K562 (cell line): ENCODE measurements around the gene POGZ. TPM values are rescaled to one million over a fixed set of nuclear protein-coding genes. Genes with fewer than 3 reads are reported as not detected.
A peak's percentile ranks its signal among the peaks of the same experiment; 100 is the strongest.

ENCODE experiments used
- ATAC-seq: fragments of 200-7000 bp; cut with Tn5 transposase; 3 replicates; pipeline ENCODE4 v1.9.1; 2020; ENCODE audit warnings: moderate library complexity
- BruUV-seq: library from RNA; stranded (reverse); fragments of 400-500 nt; replicated peaks from 2 replicates; lab custom pipeline; 2021; lab: Mats Ljungman, UMichigan
- CTCF ChIA-PET: fragments of 300-600 bp; formaldehyde crosslinking; extraction: SDS; loops from one replicate; lab custom pipeline; 2021; ENCODE audit warnings: low intra/inter-chr PET ratio; lab: Yijun Ruan, JAX
- POLR2A ChIA-PET: fragments of 300-600, 350-650 bp; sonication (Branson Sonifier 250); formaldehyde crosslinking; extraction: SDS; loops from one replicate; lab custom pipeline; 2021; ENCODE audit warnings: antibody characterized with exemption, inconsistent platforms; lab: Yijun Ruan, JAX
- DNase-seq, 4 experiments: peaks; one replicate each; pipeline versions ENCODE4 v3.0.0 to v3.0.0-alpha.2; 2011 to 2018; ENCODE audit warnings: low spot score in 3 of 4, mixed read lengths in 3 of 4; ENCODE audit errors: extremely low read depth in 1 of 4
- FAIRE-seq: peaks from 2 replicates; lab custom pipeline; 2011; peaks lifted over from hg19 to GRCh38; lab: Jason Lieb, UNC
- H2AFZ ChIP-seq: 2 replicates; pipeline ENCODE4 v1.6.0; 2011; ENCODE audit warnings: low read depth, low read length, control low read depth, inconsistent platforms
- H3K27ac ChIP-seq: fragments of 200-600 bp; 3 replicates; pipeline ENCODE4 v1.8.0; 2011; ENCODE audit warnings: low read depth, mild to moderate bottlenecking, control low read depth, inconsistent platforms, low read length, moderate library complexity, mixed read lengths; ENCODE audit errors: extremely low read depth
- H3K27me3 ChIP-seq, 2 experiments: fragments of 300-600 bp in 1 of 2; 2 replicates in 1 of 2; 3 replicates in 1 of 2; pipeline versions ENCODE4 v1.6.0 to v1.8.0; 2011; ENCODE audit warnings: inconsistent platforms in 2 of 2, low read length in 2 of 2, mild to moderate bottlenecking in 1 of 2, mixed read lengths in 1 of 2, moderate library complexity in 1 of 2; ENCODE audit not compliant: control insufficient read depth in 2 of 2, insufficient read depth in 2 of 2
- H3K36me3 ChIP-seq: fragments of 300-600 bp; 3 replicates; pipeline ENCODE4 v1.8.0; 2011; ENCODE audit warnings: mild to moderate bottlenecking, low read length, inconsistent platforms; ENCODE audit not compliant: control insufficient read depth, insufficient read depth
- H3K4me1 ChIP-seq, 2 experiments: fragments of 200-600 bp in 1 of 2; replicated peaks in 1 of 2; 2 replicates in 1 of 2; 3 replicates in 1 of 2; pipeline versions ENCODE4 v1.5.1 to v1.8.0; 2011; ENCODE audit warnings: inconsistent platforms in 2 of 2, low read length in 2 of 2, mild to moderate bottlenecking in 1 of 2, mixed read lengths in 1 of 2, moderate library complexity in 1 of 2; ENCODE audit not compliant: control insufficient read depth in 2 of 2, insufficient read depth in 2 of 2
- H3K4me2 ChIP-seq: 2 replicates; pipeline ENCODE4 v1.6.1; 2011; ENCODE audit warnings: low read length, control low read depth, inconsistent platforms, mixed read lengths; ENCODE audit not compliant: insufficient read depth
- H3K4me3 ChIP-seq: fragments of 200-600 bp; sonication (generic), shearing (Covaris generic); 2 replicates; pipeline ENCODE4 v1.5.1; 2016; ENCODE audit warnings: control low read depth, inconsistent platforms
- H3K79me2 ChIP-seq: fragments of 200-600 bp; 3 replicates; pipeline ENCODE4 v1.8.0; 2011; ENCODE audit warnings: low read length, inconsistent platforms; ENCODE audit not compliant: control insufficient read depth, insufficient read depth
- H3K9ac ChIP-seq, 2 experiments: 2 replicates each; pipeline versions ENCODE4 v1.6.0 to v1.6.1; 2011; ENCODE audit warnings: low read depth in 2 of 2, low read length in 2 of 2, control low read depth in 1 of 2, inconsistent platforms in 1 of 2, mild to moderate bottlenecking in 1 of 2, mixed read lengths in 1 of 2; ENCODE audit not compliant: insufficient read depth in 1 of 2
- H3K9me1 ChIP-seq: one replicate; pipeline ENCODE4 v1.6.0; 2011; ENCODE audit warnings: inconsistent platforms, mild to moderate bottlenecking, low read length, moderate library complexity; ENCODE audit not compliant: control insufficient read depth, insufficient read depth
- H3K9me3 ChIP-seq: replicated peaks from 2 replicates; pipeline ENCODE4 v1.5.1; 2011; ENCODE audit warnings: low read depth, low read length, inconsistent platforms; ENCODE audit not compliant: control insufficient read depth, insufficient read depth
- H4K20me1 ChIP-seq: replicated peaks from 2 replicates; pipeline ENCODE4 v1.6.1; 2011; ENCODE audit warnings: low read length, inconsistent platforms, mixed read lengths; ENCODE audit not compliant: control insufficient read depth, insufficient read depth
- ARID2 ChIP-seq: fragments of 450-650 bp; IDR thresholded peaks from 2 replicates; pipeline ENCODE4 v1.6.1; 2017; ENCODE audit warnings: antibody characterized with exemption, mild to moderate bottlenecking
- C11orf30 ChIP-seq: fragments of 450-650 bp; IDR thresholded peaks from 2 replicates; pipeline ENCODE4 v1.6.1; 2016; ENCODE audit warnings: low read depth, mild to moderate bottlenecking
- CC2D1A ChIP-seq: fragments of 450-650 bp; IDR thresholded peaks from 2 replicates; pipeline ENCODE4 v1.6.1; 2017; ENCODE audit warnings: mild to moderate bottlenecking
- CTCF ChIP-seq, 3 experiments: IDR thresholded peaks in 2 of 3; conservative IDR thresholded peaks in 1 of 3; 2 replicates each; pipeline ENCODE4 v1.5.1; 2011 to 2012; ENCODE audit warnings: low read length in 3 of 3, mild to moderate bottlenecking in 3 of 3, control low read depth in 2 of 3, improper control_type of control experiment in 1 of 3, inconsistent platforms in 1 of 3, low read depth in 1 of 3, mixed read lengths in 1 of 3, moderate library complexity in 1 of 3; ENCODE audit not compliant: insufficient read depth in 2 of 3
- ETV1 ChIP-seq: fragments of 450-650 bp; conservative IDR thresholded peaks from 2 replicates; pipeline ENCODE4 v1.6.1; 2016; ENCODE audit warnings: missing genetic modification characterization, control low read depth, low read depth, missing compliant biosample characterization
- FOS ChIP-seq: IDR thresholded peaks from 3 replicates; pipeline ENCODE4 v1.6.1; 2011; ENCODE audit not compliant: insufficient read length; ENCODE audit errors: extremely low read depth
- FOSL1 ChIP-seq: fragments of 200-800 bp; sonication (Bioruptor generic); conservative IDR thresholded peaks from 2 replicates; pipeline ENCODE4 v1.6.1; 2016; ENCODE audit warnings: missing genetic modification characterization, missing compliant biosample characterization
- JUND ChIP-seq, 2 experiments: IDR thresholded peaks; 2 replicates in 1 of 2; 3 replicates in 1 of 2; pipeline ENCODE4 v1.6.1; 2011; ENCODE audit warnings: borderline replicate concordance in 2 of 2, low read depth in 2 of 2, low read length in 2 of 2, improper control_type of control experiment in 1 of 2, missing biosample characterization in 1 of 2, missing genetic modification characterization in 1 of 2, missing genetic modification reagents in 1 of 2
- MAFG ChIP-seq: fragments of 450-650 bp; conservative IDR thresholded peaks from 2 replicates; pipeline ENCODE4 v1.6.1; 2016; ENCODE audit warnings: missing genetic modification characterization, missing compliant biosample characterization
- NFE2 ChIP-seq: IDR thresholded peaks from 2 replicates; pipeline ENCODE4 v1.6.1; 2014; ENCODE audit warnings: antibody characterized with exemption, low read depth
- RAD21 ChIP-seq, 2 experiments: fragments of 250-450 bp in 1 of 2; fragments of 450-650 bp in 1 of 2; sonication (Bioruptor Pico) in 1 of 2; formaldehyde crosslinking in 1 of 2; IDR thresholded peaks in 1 of 2; conservative IDR thresholded peaks in 1 of 2; 2 replicates each; pipeline versions ENCODE4 v1.4.0 to v1.8.0; 2020 to 2022; ENCODE audit warnings: mild to moderate bottlenecking in 2 of 2, moderate library complexity in 1 of 2
- SMC3 ChIP-seq: conservative IDR thresholded peaks from 2 replicates; pipeline ENCODE4 v1.6.1; 2011; ENCODE audit warnings: low read depth, low read length, improper control_type of control experiment; ENCODE audit not compliant: insufficient read depth
- TCF7 ChIP-seq: sonication (generic); IDR thresholded peaks from 2 replicates; pipeline ENCODE4 v1.6.1; 2016; ENCODE audit warnings: antibody characterized with exemption, borderline replicate concordance
- WGBS: fragments of 100-300 bp; shearing (Covaris generic); methylation state at CpG from one replicate; pipeline ENCODE4 v1.1.6; 2016; ENCODE audit warnings: low coverage, mixed read lengths; ENCODE audit not compliant: insufficient coverage; ENCODE audit errors: missing lambda C conversion rate; 5-methylcytosine and 5-hydroxymethylcytosine counted together
- in situ Hi-C: fragments of 300-500 bp; cut with MboI; formaldehyde crosslinking; loops from 4 replicates; pipeline ENCODE4 v1.15.0; 2018; ENCODE audit warnings: inconsistent platforms, mixed read lengths
- intact Hi-C: fragments of 100-400 bp; cut with micrococcal nuclease; formaldehyde crosslinking; loops from 2 replicates; pipeline ENCODE4 v1.14.2; 2022
- polyA plus RNA-seq, 8 experiments: library from polyadenylated mRNA; depleted of rRNA in 4 of 8; stranded (reverse) in 5 of 8; unstranded in 3 of 8; fragments of >200 nt; fragmentation: Nextera tagmentation in 2 of 8; fragmentation: Illumina TruSeq in 1 of 8; extraction: Ambion mirVana in 2 of 8; extraction: Trizol in 1 of 8; gene quantifications; 2 replicates each; pipeline versions ENCODE4 v1.2.1 to v1.2.3, GENCODE V29; 2011 to 2014; ENCODE audit warnings: inconsistent platforms in 1 of 8, missing spikeins in 1 of 8
- total RNA-seq, 7 experiments: library from RNA; depleted of rRNA in 6 of 7; stranded (reverse); fragments of >200 nt in 6 of 7; fragmentation: Illumina TruSeq in 2 of 7; extraction: Trizol in 2 of 7; gene quantifications; 2 replicates each; pipeline versions ENCODE4 v1.2.1 to v1.2.3, GENCODE V29; 2011 to 2021; ENCODE audit warnings: low replicate concordance in 1 of 7
- TF ChIP-seq, protein P1 (sequence below): fragments of 450-650 bp; formaldehyde crosslinking; IDR thresholded peaks from 2 replicates; pipeline ENCODE4 v1.4.0; 2020; ENCODE audit warnings: mild to moderate bottlenecking, moderate library complexity

Gene POGZ
- total and polyA plus RNA-seq, 9 of the 15 experiments (the other 6 are each of a cell fraction or from before 2014, with no cell fraction given) = 9.4 to 40.6 (median 21.6) TPM

DNA sequence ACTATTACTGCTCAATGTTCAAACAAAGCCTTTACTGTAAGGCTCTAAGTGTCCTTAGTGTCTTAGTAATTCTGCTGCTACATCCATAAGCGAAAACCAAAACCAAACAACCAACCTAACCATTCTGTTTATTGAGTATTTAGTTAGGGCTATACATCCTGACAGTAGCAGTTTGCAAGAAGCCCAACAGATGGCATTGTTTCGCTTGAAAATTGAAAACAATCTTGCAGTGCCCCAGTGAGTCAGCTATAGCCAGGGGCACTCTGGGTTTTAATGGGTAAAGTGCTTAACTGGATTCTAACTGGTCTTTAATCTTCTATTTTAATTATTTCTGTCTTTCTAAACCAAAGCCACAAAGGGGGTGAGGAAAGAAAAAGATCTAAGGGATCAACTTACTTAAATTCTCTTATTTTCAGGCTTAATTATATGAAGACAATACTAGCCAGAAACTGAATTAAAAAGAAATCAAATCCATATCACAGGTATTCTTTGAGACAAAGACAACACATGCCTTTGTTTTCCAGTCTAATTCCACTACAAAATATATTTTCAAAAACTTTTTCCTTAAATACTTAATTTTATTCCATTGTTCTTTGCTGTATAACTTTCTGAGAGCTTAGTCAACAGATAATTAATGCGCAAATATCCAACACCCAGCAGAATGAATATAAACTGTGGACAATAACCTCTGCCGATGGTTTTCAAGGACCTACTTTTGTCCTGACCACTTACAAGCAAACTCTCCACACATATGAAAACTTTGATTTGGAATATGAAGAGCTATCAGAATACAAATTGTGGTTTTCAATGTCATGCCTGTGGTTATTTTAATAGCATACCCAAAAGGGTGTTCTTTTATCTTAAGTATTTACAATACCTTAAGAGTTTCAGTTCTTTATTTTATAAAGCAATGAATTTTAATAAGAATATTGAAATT, 15.2 kb downstream of the POGZ start:
- 45% methylated on average over 4 of the region's 4 CpGs for WGBS
- Histone ChIP-seq H3K9me1 (peaks cover 3% of the 10 kb centered on the region), H3K27me3 (no peaks in the 10 kb centered on the region), H2AFZ (no peak overlapping the region), H3K9ac (no peak overlapping the region), H3K4me1 (peaks cover 0 to 3% of the 10 kb centered on the region in 2 experiments; a peak in 2 of 5 replicates), H3K4me3 (no peak overlapping the region), H3K27ac (no peak overlapping the region), H3K4me2 (no peak overlapping the region), H4K20me1 (peaks cover 4% of the 10 kb centered on the region), H3K9me3 (no peaks in the 10 kb centered on the region), H3K79me2 (peaks cover 90% of the 10 kb centered on the region), H3K36me3 (peaks cover 28% of the 10 kb centered on the region)
- intact Hi-C loops = loop anchor here (2.0 to 5.0 kb wide), 3 partner anchors 78 to 291 kb away; no protein-coding TSS in a partner anchor
- in situ Hi-C loops = loop anchor here (10.0 kb wide), 1 partner anchor 291 kb away; no protein-coding TSS in a partner anchor
- BruUV-seq = no TSS peak
- FAIRE-seq = peak; percentile 90
- peak; percentile 54 to 73 (median 62) for DNase-seq
- peak; percentile 96 for ATAC-seq
- ChIA-PET POLR2A (interaction anchor here (1.0 to 1.5 kb wide), 5 partner anchors 10 to 128 kb away, joined by 3 to 12 read pairs (median 4); partner anchors contain the start of gene PSMB4), CTCF (interaction anchor here (0.5 to 2.1 kb wide), 6 partner anchors 79 to 392 kb away, joined by 3 to 13 read pairs (median 4); no protein-coding TSS in a partner anchor)
- TF ChIP-seq FOS (no peak), FOSL1 (tag) (peak; percentile 63; the same call in 1 of the 2 replicates), NFE2 (peak; percentile 86), SMC3 (peak; percentile 52; the same call in 1 of the 2 replicates), JUND (IDR thresholded peaks at IDR 0.05; ENCODE audit: borderline replicate concordance, low read depth, low read length) (peak; percentile 35; the same call in 1 of the 2 replicates), JUND (tag; IDR thresholded peaks at IDR 0.05; ENCODE audit: borderline replicate concordance, low read depth, low read length) (peak; percentile 29; the same call in 1 of the 3 replicates), C11orf30 (peak; percentile 44; the same call in 1 of the 2 replicates), RAD21 (CRISPR knock-in tag; conservative IDR thresholded peaks at IDR 0.05 in 1 of 2, IDR thresholded peaks at IDR 0.05 in 1 of 2) (peak; percentile 82 to 83), MAFG (tag) (peak; percentile 63), ARID2 (peak; percentile 57; the same call in 1 of the 2 replicates), CTCF (IDR thresholded peaks at IDR 0.05 in 2 of 3, conservative IDR thresholded peaks at IDR 0.05 in 1 of 3; ENCODE audit: insufficient read depth in 2 of 3, low read depth in 1 of 3, low read length in 3 of 3) (peak; percentile 71 to 88 (median 78)), TCF7 (no peak), ETV1 (no peak), CC2D1A (0 out of 2 replicates have a peak, but pooled peaks have one; percentile 13)
- TF ChIP-seq, protein P1, sequence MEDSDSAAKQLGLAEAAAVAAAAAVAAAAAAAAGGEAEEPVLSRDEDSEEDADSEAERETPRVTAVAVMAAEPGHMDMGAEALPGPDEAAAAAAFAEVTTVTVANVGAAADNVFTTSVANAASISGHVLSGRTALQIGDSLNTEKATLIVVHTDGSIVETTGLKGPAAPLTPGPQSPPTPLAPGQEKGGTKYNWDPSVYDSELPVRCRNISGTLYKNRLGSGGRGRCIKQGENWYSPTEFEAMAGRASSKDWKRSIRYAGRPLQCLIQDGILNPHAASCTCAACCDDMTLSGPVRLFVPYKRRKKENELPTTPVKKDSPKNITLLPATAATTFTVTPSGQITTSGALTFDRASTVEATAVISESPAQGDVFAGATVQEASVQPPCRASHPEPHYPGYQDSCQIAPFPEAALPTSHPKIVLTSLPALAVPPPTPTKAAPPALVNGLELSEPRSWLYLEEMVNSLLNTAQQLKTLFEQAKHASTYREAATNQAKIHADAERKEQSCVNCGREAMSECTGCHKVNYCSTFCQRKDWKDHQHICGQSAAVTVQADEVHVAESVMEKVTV = peak; percentile 69; the same call in 1 of the 2 replicates
